ENCODE measurements around the gene PRDM16. TPM values are rescaled to one million over a fixed set of nuclear protein-coding genes. Genes with fewer than 3 reads are reported as not detected.

Gene PRDM16
- total RNA-seq, 1 experiment from 2014 or later: not detected

DNA sequence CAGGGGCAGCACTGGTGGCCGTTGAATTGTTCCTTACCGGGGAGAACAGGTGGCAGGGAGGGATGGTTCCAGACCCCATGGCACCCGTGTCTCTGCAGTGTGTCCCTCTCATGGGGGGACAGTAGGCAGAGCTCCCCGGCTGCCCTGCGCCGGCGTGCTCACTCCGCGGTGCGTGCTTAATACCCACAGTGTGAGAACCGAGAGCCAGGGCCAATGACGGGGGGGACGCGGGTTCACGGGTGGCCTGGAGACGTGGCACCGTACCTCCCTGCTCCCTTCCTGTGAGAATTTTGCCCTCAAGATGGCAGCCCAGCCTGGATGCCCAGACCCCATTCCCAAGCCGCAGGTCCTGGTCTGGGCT lies 47.1 kb downstream of the PRDM16 start:
- Mint-ChIP-seq H3K27ac (ENCODE audit: low read depth, unreplicated experiment) (no peak overlapping the region), H3K27me3 (ENCODE audit: insufficient read depth, unreplicated experiment) (no peaks in the 10 kb centered on the region), H3K9me3 (ENCODE audit: unreplicated experiment) (no peaks in the 10 kb centered on the region), H3K4me3 (ENCODE audit: unreplicated experiment) (no peak overlapping the region), H3K36me3 (ENCODE audit: insufficient read depth, unreplicated experiment) (peaks cover 5% of the 10 kb centered on the region), H3K4me1 (ENCODE audit: insufficient read depth, unreplicated experiment) (no peaks in the 10 kb centered on the region)
- intact Hi-C loops (cut with micrococcal nuclease): no loop called here
- TF ChIP-seq, protein P1, sequence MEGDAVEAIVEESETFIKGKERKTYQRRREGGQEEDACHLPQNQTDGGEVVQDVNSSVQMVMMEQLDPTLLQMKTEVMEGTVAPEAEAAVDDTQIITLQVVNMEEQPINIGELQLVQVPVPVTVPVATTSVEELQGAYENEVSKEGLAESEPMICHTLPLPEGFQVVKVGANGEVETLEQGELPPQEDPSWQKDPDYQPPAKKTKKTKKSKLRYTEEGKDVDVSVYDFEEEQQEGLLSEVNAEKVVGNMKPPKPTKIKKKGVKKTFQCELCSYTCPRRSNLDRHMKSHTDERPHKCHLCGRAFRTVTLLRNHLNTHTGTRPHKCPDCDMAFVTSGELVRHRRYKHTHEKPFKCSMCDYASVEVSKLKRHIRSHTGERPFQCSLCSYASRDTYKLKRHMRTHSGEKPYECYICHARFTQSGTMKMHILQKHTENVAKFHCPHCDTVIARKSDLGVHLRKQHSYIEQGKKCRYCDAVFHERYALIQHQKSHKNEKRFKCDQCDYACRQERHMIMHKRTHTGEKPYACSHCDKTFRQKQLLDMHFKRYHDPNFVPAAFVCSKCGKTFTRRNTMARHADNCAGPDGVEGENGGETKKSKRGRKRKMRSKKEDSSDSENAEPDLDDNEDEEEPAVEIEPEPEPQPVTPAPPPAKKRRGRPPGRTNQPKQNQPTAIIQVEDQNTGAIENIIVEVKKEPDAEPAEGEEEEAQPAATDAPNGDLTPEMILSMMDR (IDR thresholded peaks at IDR 0.05; ENCODE audit: unreplicated experiment): no peak
- ChIA-PET POLR2A (no interaction called here), CTCF (no interaction called here)
- DNase-seq (ENCODE audit: unreplicated experiment): no peak
- no TSS peak for BruUV-seq (replicated peaks)

DNA sequence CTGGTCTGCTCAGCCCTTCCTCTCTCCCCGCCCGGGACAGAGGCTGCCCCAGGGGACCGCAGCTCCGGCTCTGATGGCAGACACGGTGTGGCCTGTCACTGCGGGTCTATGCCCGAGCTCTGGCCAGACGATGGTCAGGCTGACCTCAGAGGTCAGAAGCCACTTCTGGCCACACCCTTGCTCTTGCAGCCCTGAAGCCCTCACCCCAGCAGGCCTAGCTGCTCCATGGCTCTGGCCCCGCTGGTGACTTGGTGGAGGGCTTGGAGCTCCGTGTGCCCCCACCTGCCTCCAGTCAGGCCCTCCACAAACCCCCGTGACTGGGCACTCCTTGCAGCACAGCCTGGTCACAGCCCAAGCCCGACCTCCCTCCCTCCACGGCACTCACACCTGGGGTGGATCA lies 47.6 kb downstream of the PRDM16 start:
- POLR2A ChIA-PET: no interaction called here
- BruUV-seq (replicated peaks): no TSS peak
- DNase-seq (ENCODE audit: unreplicated experiment): no peak
- TF ChIP-seq, protein P1 (IDR thresholded peaks at IDR 0.05; ENCODE audit: unreplicated experiment): no peak
- Mint-ChIP-seq H3K9me3 (ENCODE audit: unreplicated experiment) (no peaks in the 10 kb centered on the region), H3K27ac (ENCODE audit: low read depth, unreplicated experiment) (no peak overlapping the region), H3K36me3 (ENCODE audit: insufficient read depth, unreplicated experiment) (peaks cover 5% of the 10 kb centered on the region), H3K4me1 (ENCODE audit: insufficient read depth, unreplicated experiment) (no peaks in the 10 kb centered on the region), H3K27me3 (ENCODE audit: insufficient read depth, unreplicated experiment) (no peaks in the 10 kb centered on the region), H3K4me3 (ENCODE audit: unreplicated experiment) (no peak overlapping the region)
- CTCF ChIA-PET: no interaction called here
- intact Hi-C loops (cut with micrococcal nuclease): no loop called here

DNA sequence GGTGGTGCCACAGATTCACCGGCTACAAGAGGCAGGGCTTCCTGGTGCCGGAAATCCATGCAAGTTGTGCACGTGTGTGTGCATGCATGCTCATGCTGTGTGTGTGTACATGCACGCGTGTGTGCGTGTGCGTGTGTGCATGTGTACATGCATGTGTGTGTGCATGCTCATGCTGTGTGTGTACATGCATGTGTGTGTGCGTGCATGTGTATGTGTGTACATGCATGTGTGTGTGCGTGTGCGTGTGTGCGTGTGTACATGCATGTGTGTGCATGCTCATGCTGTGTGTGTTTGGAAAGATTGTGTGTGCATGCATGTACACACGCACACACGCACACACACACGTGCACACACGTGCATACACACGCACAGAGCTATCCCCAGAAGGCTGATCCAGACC lies 48.9 kb downstream of the PRDM16 start:
- POLR2A ChIA-PET: no interaction called here
- TF ChIP-seq, protein P1 (IDR thresholded peaks at IDR 0.05; ENCODE audit: unreplicated experiment): no peak
- no peak for DNase-seq (ENCODE audit: unreplicated experiment)
- intact Hi-C loops (cut with micrococcal nuclease): no loop called here
- no peak overlapping the region for H3K4me3 Mint-ChIP-seq (ENCODE audit: unreplicated experiment)
- H3K36me3 Mint-ChIP-seq (ENCODE audit: insufficient read depth, unreplicated experiment): peaks cover 5% of the 10 kb centered on the region
- H3K9me3 Mint-ChIP-seq (ENCODE audit: unreplicated experiment): no peaks in the 10 kb centered on the region
- BruUV-seq (replicated peaks): no TSS peak
- CTCF ChIA-PET: no interaction called here
- no peaks in the 10 kb centered on the region for H3K4me1 Mint-ChIP-seq (ENCODE audit: insufficient read depth, unreplicated experiment)
- no peaks in the 10 kb centered on the region for H3K27me3 Mint-ChIP-seq (ENCODE audit: insufficient read depth, unreplicated experiment)
- H3K27ac Mint-ChIP-seq (ENCODE audit: low read depth, unreplicated experiment): no peak overlapping the region

DNA sequence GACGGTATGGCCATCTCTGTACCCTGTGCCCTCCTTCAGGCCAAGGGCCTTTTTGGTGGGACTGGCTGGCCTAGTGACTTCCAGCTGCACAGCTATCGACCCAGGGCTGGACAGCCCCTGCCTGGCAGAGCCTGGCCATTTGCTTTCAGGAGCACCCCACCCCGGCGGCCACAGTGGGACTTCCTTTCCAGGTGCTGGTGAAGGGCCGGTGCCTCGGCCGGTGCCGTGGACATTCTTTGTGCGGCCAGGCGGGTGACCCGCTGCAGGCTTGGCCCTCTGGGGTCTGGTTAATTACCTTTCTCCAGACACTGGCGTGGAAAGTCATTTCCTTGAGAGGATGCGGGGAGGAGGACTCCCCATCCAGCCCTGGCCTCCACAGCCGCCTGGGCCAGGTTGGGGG lies 50.1 kb downstream of the PRDM16 start:
- Mint-ChIP-seq H3K27me3 (ENCODE audit: insufficient read depth, unreplicated experiment) (no peaks in the 10 kb centered on the region), H3K9me3 (ENCODE audit: unreplicated experiment) (no peaks in the 10 kb centered on the region), H3K36me3 (ENCODE audit: insufficient read depth, unreplicated experiment) (peaks cover 5% of the 10 kb centered on the region), H3K4me3 (ENCODE audit: unreplicated experiment) (no peak overlapping the region), H3K27ac (ENCODE audit: low read depth, unreplicated experiment) (no peak overlapping the region), H3K4me1 (ENCODE audit: insufficient read depth, unreplicated experiment) (no peaks in the 10 kb centered on the region)
- POLR2A ChIA-PET: no interaction called here
- no peak for DNase-seq (ENCODE audit: unreplicated experiment)
- TF ChIP-seq, protein P1 (IDR thresholded peaks at IDR 0.05; ENCODE audit: unreplicated experiment): no peak
- CTCF ChIA-PET: no interaction called here
- intact Hi-C loops (cut with micrococcal nuclease): no loop called here
- no TSS peak for BruUV-seq (replicated peaks)

Measured in MCF 10A (cell line).